ENCODE results near the gene OR4Q3. TPM values are rescaled to one million over a fixed set of nuclear protein-coding genes. Genes with fewer than 3 reads are reported as not detected.

The OR4Q3 gene
- not detected in 2 replicates for total RNA-seq

GRCh38 chr14:19743256-19743655, at the start of gene OR4Q3:
Gene OR4Q3 (plus strand): TSS chr14:19743571.

DNA sequence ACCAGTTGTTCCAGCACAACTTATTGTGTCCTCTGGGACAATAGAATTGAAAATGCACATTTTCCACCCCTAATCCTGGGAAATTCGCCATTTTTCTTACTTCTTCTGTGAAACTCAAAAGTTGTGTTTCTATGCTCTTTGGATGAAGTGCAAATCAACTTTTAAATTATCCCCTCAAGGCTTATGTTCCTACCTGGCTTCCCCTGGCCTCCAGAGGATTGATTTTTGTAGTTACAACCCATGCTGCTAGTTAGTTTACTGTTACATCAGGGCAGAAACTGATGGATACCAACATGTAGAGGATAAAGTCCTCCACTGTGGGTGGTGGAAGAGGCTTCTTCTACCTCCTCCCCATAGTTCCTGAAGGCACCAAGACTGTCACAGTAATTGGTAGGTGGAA, 29.8 kb downstream of the OR4Q3 start, which contains the start of gene OR4M1:
Gene OR4M1, plus strand, starts transcription at position 301 of the 400 bp plus-strand sequence. CDS start 6,819 bp downstream, outside the sequence.

Other genes starting within 250 kb of the OR4Q3 start
- not detected in 2 replicates for gene OR11H2, start 29.7 kb upstream of the OR4Q3 start, total RNA-seq
- not detected in 2 replicates for gene OR4M1, start 29.9 kb downstream of the OR4Q3 start, total RNA-seq
- gene OR4N2, start 60.2 kb downstream of the OR4Q3 start, total RNA-seq, result not detected in 2 replicates
- gene OR4K2, start 131.6 kb downstream of the OR4Q3 start, total RNA-seq, result not detected in 2 replicates
- gene OR4K5, start 177.0 kb downstream of the OR4Q3 start, total RNA-seq, result not detected in 2 replicates
- gene OR4K1, start 187.3 kb downstream of the OR4Q3 start, total RNA-seq, result not detected in 2 replicates
- gene OR4K15, start 232.0 kb downstream of the OR4Q3 start, total RNA-seq, result not detected in 2 replicates